GM19468 (cell line): Measurements from ENCODE around the gene GALR2.

Experiments used
- ATAC-seq: cut with Tn5 transposase; IDR thresholded peaks from one replicate; pipeline ENCODE4 v1.9.1; 2021; ENCODE audit warnings: mild to moderate bottlenecking, moderate library complexity, moderate number of reproducible peaks; ENCODE audit not compliant: unreplicated experiment; ENCODE audit errors: extremely low read depth

GALR2 gene

DNA sequence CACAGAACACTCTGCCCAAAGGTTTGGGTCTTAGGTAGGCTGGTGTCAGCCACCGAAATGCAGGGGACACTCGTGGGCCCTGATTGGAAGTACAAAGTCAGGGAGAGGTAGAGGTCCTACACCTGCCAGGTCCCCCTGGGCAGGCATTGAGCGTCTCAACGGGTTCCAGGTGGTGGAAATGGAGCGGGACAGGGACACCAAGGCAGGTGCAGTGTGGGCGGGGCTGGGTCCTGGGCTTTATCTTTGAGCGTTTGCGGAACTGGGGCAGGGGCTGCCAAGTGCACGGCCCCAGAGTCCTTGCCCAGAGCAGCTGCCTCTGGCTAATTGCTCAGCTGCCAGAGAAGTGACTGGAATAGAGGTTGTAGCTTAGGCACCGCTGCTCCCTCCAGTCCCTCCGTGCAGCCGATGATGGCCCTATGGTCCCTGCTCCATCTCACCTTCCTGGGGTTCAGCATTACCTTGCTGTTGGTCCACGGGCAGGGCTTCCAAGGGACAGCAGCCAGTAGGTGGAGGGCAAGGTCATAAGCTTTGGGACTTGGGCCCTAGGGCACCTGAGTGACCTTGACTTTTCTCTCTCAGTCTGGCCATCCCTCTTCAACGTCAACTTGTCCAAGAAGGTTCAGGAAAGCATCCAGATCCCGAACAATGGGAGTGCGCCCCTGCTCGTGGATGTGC, 4.4 kb downstream of the GALR2 start, which contains the start of gene ZACN:
Gene ZACN, plus strand, starts transcription at position 323 of the 675 bp plus-strand sequence. Its CDS starts 83 bp downstream, at position 406.
- ATAC-seq, result no peak

GRCh38 chr17:76079535-76079955, 5.0 kb downstream of the GALR2 start:
- ATAC-seq, result no peak

DNA sequence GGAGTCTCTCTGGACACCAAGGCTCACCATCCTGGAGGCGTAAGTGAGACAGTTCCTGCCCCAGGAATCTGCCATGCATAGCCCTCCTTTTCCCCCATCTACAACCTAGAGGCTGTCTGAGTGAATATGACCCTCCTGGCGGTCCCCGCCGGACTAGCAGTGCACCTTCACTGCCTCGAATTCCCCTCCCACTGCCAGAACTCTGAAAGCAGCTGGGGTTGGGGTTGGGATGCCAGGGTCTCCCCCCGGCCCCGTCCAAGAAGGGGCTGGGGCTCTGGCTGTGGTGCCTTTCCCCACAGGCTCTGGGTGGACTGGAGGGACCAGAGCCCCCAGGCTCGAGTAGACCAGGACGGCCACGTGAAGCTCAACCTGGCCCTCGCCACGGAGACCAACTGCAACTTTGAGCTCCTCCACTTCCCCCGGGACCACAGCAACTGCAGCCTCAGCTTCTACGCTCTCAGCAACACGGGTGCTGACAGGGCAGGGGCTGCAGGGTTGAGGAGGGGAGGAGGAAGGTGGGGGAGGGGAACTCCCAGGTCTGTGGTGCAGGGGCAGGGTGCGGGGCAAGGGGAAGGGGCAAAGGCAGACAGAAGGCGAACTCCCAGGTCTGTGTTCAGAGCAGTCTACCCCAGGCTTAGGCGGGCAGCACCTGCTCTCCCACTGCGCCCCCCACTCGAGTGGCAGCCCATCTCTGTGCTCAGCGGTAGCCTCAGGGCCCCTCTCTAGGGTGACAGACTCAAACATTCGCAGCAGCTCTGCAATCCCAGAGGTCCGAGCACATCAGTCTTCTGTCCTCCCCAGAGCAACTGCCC, 5.6 kb downstream of the GALR2 start:
- no peak for ATAC-seq

DNA sequence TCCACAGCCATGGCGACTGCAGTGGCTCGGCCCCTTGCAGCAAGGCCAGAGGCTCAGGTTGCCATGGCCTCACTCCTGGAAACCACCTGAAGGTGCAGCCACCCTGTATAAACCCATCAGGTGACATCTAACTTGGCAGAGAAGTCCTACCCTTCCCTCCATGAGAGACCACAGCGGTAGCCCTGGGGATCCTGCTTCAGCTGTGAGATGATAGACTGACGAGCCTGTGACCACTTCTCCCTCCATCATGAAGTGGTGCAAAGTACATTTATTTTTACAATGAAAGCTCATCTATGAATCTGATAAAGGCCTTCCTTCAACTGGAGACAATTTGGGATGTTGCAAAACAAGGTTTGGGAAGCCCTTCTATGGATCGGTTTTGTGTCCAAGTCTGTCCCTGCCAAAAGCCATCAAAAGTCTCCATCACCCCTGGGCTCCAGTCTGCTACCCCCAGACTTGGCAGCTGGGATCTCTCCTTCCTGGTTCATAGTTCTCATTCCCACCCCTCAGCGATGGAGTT, 6.2 kb downstream of the GALR2 start:
- no peak for ATAC-seq

DNA sequence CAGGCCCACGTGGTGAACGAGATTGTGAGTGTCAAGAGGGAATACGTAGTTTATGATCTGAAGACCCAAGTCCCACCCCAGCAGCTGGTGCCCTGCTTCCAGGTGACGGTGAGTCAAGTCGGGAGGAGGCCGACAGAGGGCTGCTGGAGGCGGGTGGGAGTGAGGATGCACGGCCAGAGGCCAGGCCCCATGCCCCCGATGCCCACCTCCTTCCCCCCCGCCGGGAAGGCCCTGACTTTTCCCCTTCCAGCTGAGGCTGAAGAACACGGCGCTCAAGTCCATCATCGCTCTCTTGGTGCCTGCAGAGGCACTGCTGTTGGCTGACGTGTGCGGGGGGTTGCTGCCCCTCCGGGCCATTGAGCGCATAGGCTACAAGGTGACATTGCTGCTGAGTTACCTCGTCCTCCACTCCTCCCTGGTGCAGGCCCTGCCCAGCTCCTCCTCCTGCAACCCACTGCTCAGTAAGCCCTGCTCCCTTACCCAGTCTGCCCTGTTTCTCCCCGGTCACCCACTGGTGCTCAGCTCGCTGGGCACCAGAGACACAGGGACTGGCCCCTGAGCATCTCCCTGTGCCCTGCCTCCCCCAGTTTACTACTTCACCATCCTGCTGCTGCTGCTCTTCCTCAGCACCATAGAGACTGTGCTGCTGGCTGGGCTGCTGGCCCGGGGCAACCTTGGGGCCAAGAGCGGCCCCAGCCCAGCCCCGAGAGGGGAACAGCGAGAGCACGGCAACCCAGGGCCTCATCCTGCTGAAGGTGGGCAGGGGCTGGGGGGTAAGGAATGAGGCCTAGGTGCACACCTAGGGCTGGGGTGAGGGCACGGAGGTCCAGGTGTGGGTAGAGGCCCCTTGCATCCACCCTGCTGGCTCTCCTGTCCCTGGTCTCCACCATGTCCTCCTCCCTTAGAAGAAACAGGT, 7.0 kb downstream of the GALR2 start:
- no peak for ATAC-seq

DNA sequence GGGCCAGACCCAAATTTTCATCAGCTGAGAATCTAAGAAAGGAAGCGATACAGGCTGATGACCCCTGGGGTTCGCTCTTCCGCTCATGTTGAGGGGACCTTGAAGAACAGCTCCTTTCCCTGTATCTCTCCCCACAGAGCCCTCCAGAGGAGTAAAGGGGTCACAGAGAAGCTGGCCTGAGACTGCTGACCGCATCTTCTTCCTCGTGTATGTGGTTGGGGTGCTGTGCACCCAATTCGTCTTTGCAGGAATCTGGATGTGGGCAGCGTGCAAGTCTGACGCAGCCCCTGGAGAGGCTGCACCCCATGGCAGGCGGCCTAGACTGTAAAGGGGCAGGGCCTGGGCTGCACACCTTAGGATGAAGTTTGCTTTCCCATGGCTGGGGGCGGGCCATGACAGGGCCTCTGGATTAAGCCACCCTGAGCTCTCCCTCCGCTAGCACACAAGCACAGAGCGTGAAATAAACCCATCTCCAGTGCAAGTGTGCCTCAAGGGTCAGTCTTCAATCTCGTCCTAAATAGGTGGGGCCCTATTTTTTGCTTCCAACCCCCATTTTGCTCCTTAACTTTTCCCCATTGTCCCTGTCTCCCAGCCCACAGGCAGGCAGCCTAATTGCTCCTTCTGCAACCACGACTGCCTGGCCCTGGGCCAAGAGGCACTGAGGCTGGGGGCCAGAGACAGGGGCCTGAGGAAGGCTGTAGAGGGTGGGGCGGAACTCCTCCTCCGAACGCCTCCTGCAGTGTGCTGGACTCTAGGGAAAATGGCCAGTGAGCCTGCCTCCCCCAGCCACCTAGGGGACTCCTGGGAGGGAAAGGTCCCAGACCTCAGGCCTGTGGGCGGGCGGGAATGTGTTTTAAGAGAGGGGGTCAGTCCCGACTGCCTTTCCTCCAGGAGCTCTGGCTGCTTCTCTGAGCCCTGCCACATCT, 8.0 kb downstream of the GALR2 start:
- no peak for ATAC-seq

DNA sequence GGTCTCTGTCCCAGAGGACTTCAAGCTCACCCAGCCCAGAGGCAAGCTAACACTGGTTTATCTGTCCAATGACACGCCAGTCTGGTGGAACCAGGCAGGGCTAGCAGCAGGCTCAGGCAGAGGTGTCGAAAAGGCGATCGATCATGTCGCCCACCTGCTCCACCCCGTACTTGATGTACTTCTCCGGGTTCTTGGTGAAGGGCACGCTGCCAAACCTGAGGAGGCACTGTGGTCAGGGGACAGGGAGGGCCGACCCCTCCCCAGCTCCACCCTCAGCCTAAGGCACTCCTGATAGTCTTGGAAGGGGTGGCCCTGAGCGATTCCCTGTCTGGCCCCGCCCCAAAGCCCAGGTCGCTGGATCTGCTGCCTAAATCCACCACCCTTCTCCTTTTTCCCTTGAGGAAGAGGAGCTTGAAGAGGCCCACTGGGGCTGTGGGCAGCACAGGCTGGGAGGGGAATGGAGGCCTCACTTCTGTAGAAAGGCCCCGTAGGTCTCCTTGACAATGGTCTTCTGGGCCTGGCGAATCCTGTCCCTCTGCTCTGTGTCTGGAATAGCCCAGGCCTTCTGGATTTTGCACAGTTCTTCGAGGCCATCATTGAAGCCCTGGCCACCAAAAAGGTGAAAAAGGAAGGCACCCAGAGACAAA, 9.1 kb downstream of the GALR2 start:
- no peak for ATAC-seq

DNA sequence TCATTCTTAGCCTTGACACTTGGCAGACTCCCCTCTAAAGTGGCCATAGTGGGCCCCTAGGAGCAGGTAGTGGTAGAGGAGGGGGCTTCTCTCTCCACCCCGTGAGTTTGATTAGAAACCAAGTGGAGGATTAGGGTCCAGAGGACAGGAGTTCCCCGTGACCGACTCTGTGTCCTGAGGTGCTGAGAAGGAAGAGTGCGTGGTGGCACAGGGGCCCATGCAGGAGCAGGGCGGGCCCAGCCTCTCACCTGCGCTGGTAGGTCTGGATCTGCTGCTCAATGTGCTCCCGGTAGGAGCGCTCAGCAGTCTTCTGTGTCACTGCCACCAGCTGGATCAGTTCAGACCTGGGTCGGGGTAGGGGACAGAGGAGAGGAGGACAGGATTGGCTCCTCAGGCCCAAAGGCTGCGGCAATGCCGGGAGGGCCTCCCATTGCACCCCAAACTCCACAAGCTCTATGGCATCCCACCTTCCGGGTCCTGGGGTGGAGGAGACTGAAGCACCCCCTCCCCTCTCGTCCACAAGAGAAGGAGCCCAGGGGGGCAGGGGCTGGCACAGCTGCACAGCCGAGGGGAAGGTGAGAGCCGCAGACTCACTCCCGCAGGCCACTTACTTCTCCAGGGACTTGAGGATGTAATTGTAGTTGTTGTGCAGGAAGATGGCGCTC, 10.6 kb downstream of the GALR2 start:
- ATAC-seq, result no peak

DNA sequence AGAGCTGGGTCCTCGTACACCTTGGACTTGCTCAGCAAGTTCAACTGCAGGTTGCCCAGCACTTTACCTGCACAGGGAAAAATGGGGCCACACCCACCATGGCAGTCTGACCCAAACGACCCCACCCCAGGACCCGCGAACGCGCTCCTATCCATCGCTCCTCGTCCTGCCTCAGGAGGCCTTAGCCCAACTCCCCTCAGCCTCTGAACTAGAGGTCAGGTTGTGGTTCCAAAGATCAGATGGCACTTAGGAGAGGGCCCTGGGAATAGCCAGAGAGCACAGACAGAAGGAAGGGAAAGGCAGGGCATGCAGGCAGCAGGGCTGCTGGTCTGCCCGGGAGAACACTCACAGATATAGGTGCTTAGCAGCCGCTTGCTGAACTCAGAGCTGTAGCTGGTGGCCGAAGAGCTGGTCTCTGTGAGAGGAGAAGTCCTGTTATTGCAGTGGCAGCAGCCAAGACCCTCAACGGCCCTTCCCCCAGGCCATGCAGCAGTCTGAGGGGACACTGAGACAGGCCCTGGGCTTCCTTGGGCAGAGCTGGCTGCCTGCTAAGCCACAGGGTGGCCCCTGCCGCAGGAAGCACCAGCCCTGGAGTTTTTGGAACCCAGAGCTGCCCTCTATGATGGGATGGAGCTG, 11.3 kb downstream of the GALR2 start:
- no peak for ATAC-seq

- no peak for ATAC-seq
Observed at GRCh38 chr17:76086384-76086783, 11.8 kb downstream of the GALR2 start.

GRCh38 chr17:76087531-76087930, 12.9 kb downstream of the GALR2 start:
- ATAC-seq, result no peak

DNA sequence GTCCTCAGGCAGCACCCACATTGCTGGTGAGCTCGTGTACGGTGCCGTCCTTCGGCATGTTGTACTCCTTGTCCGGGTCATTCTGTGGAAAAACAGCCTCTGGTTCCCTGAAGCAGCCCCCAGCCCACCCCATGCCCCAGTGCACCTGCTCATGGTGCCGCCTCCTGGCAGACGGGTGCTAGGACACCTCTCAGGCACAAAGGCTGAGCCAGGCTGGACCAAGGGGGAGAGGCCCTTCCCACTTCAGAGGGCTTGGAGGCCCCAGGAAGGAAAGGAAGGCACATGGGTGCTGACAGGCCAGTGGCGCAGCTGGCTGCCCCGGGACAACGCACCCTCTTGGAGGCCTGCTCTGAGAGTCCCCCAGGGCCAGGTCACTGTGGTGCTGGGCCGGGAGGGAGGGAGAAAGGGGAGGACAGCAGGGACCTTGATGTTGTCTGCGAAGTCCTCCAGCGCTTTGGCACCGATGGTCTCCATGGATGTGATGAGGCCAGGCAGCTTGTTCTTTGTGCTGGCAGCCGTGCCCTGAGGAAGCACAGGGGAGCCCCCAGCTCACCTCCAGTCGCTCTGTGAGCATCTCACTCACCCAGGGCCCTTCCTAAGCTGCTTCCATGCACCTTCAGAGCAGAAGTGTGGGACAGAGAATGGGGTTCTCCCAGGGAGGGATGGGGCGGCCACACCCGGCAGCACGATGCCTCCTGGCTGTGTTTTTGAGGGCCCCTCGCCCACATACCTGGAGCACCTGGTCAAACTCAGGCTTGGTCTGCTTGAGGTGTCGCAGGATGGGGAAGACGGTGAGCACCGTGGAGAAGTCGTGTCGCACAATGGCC, 13.7 kb downstream of the GALR2 start:
- ATAC-seq, result no peak

- no peak for ATAC-seq
Observed at GRCh38 chr17:76088868-76089576, 14.4 kb downstream of the GALR2 start.

DNA sequence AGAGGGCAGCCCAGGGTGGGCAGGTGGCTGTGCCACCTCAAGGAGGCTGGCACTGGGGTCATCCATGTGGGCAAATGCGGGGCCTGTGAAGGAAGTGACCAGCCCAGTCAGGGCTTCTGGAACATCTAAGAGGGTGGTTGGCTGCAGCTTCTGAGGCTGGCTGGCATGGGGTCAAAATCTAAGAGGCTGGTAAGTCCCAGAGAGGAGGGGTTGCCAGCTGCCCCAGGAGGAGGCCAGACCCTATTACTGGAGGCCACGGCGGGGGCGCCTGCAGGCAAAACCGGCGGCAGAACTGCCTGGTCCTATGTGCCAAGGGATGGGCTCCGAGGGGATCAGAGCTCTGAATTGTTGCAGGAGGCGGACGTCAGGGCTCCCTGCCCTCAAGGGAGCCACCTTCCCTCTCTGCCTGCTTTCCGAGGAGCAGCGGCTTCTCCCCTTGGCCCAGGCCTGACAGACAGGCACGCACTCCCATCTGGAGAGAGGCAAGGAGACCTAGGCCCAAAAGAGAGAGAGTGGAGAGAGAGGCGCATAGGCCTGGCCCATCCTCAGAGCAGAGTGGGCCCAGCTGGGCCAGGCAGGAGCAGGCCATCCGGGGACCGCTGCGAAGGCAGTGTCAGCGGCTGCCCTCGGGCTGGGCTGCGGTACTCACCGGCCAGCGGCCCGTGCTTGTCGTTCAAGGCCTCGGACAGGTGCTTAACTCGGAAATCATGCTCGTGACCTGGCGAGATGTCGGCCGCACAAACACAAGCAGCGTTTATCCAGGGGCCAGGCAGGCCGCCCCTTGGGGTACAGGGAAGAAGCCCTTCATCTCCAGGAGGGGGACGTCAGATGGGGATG, 15.3 kb downstream of the GALR2 start:
- no peak for ATAC-seq

- ATAC-seq, result no peak
Observed at GRCh38 chr17:76090517-76091129, 16.0 kb downstream of the GALR2 start.
